ENCODE results near the gene ARHGAP36.

Gene ARHGAP36

DNA sequence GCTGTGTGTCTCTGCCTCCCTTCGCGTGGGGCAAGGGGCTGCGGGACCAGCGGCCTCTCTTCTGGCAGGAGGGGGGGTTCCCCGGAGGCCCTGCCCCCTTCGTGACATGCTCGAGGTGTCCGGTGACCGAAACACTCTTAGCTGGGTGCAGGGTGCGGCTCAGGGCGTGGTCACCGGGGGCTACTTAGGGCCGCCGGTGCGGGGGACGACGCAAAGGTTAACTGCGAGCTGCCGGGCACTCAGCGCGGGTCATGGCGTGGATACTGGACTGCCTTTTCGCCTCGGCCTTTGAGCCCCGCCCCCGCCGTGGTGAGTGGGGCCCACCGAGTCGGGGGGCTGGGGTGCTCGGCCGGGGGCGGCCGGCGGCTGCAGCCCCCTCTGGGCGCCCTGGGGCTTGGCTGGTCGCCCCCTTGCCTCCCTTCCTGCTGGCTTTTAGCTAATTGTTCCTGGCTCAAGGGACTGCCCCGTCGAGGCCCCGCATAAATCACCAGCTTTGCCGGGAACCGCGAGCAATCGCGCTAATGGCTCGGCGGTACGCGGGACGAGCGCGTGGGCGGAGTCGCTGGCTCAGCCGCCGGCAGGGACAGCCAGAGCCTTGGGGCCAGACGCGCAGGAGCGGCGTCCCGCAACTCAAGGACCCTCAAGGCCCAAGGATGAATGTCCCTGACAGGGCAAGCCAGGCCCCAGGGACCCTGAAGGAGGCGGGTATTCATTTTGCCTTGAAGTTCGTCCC, at the start of gene ARHGAP36:
Gene ARHGAP36, plus strand, starts transcription at position 211 of the 733 bp plus-strand sequence. CDS start 23,320 bp downstream, outside the sequence.
- DNase-seq: no peak

DNA sequence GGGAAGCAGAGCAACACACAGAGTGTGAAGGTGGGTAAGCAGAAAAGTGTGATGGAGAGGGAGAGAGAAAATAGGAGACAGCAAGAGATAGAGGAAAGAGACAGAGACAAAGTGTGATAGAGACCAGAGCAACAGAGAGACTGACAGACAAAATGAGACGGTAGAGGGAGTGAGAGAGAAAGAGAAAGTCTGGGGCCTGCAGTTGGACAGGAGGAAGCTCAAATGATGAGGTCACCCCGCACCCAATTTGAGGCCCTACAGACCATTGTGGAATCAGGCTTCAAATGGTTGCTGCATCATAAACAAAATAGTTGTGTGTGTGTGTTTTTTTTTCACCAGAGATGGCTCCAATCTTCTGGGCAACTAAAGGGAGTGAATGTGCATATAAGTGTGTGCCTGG, 48.0 kb upstream of the ARHGAP36 start:
- no peak for DNase-seq

- no peak for DNase-seq
Measured at GRCh38 chrX:131025336-131025735, 32.8 kb upstream of the ARHGAP36 start.

- no peak for DNase-seq
Measured at GRCh38 chrX:131032354-131033230, 25.6 kb upstream of the ARHGAP36 start.

- no peak for DNase-seq
Measured at GRCh38 chrX:131034063-131034462, 24.1 kb upstream of the ARHGAP36 start.

DNA sequence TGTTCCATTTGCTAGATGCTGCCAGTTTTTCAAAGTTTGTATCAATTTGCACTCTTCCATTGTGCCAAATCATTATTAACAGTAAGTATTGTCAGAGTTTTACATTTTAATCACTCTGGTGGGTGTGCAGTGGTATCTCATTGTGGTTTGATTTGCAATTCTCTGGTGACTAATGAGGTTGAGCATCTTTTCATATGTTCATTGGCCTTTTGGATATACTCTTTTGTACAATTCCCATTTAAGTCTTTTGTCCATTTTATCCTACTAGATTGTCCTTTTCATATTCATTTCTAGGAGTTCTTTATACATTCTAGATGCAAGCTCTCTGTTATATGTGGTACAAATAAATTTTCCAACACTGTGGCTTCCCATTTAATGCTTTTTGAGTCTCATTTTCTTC, 17.4 kb upstream of the ARHGAP36 start:
- DNase-seq: no peak

DNA sequence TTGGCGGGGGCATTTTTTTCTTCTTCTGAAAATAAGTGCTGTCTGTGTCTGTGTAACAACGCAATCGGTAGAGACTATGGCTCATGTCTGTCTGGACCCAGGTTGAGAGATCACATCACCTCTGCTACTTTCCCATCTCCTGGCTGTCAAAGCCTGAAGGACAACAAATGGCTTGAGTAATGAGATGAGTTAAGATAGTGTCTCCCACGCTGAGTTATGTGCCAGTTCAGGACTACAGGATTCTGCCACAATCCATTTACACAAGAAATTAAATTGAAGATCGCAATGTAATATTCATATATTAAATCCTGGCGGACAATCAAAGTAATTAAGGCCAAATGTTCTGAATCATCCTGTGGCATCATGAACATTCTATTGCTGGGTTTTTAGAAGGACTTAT, 16.5 kb upstream of the ARHGAP36 start:
- DNase-seq: no peak

DNA sequence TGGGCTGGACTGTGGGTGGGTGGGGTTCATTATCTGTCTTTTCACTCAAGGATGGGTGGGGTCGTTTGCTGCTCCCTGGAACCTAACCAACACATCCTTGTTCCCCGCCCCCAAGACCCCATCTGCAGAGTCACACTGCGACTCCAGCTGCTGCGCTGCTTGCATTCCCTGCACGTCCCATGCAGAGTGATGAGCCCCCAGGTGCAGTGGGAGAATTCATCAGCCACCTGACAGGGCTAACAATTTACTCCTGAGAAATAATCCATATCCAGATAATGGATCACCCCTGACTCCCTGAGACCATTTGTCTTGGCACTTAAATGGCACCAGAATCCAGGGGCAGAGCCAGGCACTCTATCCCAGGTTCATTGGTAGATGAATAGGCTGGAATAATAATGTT, 12.4 kb upstream of the ARHGAP36 start:
- DNase-seq: no peak

GRCh38 chrX:131046596-131046995, 11.6 kb upstream of the ARHGAP36 start:
- DNase-seq: no peak

DNA sequence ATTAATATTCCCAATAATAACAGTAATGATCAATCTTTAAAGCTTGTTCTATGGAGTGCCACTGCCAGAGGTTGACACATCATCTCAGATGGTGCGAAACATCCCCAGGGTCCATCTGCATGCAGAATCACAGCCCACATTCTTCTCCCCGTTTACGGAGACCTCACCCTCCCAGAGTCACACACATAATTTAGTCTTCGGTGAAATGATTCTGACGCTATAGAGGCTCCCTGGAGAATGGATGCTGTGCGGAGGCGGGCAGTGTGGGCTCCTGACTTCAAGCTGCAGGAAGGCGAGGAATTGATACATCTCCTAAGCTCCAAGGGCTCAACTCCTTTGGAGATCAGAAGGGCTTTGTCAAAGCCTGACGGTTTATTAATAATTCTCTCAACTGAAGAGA, 11.0 kb upstream of the ARHGAP36 start:
- no peak for DNase-seq

GRCh38 chrX:131053076-131053475, 5.1 kb upstream of the ARHGAP36 start:
- no peak for DNase-seq

DNA sequence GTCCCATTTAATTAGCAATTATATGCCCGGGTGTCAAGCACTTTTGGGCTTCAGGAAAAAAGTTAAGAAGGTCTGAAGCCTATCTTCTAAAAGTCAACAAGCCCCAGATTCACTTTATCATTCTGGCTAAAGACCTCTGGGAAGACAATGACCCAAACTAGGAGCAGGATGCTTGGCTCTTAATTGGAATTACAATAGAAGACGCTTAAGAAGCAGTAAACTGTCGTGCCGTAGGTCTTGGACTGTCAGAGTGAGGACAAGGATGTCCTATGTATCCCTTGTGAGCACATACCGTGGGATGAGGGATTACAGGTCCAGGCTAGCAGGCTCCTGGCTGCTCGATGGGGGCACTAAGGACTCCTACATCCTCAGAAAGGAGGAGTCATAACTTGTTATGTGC, 3.2 kb upstream of the ARHGAP36 start:
- no peak for DNase-seq

DNA sequence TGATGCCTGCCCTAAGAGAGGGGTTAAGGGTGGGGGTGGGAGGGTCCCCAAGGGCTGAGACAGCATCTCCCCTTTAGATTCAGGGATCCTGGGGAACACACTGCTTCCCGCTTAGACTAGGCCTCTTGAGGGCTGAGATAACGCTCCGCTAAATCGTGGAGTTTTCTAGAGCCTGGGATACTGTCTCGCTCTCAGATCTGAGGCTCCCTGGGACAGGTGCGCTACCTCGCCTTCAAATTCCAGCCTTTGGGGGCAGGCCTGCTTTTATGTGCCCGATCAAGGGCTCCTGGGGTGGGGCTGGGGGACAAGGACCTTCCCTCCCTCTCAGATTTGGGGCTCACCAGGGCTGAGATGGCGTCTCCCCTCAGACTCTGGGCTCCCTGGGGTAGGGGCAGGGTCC, 440 bp upstream of the ARHGAP36 start:
- no peak for DNase-seq

DNA sequence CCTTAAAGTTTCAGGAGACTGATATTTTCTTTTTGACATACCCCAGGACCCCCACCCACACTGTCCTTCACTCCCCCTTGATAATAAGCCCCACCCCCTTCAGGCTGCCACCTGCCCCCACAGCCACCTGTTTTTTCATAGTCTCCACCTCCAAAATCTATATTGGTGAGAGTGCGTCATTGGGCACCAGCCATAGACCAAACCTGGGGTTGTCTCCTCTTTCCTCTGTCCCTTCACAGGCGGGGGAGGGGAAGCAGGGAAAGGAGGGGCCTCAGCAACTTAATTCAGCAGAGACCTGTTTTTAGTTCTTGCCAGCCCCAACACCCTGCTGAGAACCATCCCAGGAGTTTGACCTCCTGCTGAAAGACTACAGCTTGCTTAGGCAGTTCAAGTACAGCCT, 1.1 kb downstream of the ARHGAP36 start:
- DNase-seq: no peak

GRCh38 chrX:131060147-131060546, 2.0 kb downstream of the ARHGAP36 start:
- DNase-seq: no peak

- DNase-seq: no peak
Measured at GRCh38 chrX:131061306-131061705, 3.2 kb downstream of the ARHGAP36 start.

GRCh38 chrX:131063613-131064012, 5.5 kb downstream of the ARHGAP36 start:
- DNase-seq: no peak

DNA sequence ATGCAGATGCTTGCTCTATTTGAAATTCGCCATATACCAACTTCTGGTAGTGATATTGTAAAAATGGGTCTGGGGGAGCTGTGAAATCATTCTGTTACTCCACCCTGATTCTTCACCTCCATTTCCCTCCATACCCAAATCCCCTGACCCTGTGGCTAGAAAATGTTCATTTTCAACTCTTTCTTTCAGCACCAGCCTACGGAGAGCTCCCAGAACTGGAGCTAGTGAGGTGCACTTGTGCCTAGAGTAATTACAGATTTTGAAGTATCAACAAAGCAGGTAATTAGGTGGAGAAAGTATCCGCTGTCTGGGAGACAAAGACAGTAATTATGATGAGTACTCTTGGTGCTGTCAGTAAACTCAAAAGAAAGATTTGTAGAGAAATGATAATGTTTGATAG, 8.1 kb downstream of the ARHGAP36 start:
- DNase-seq: no peak

- DNase-seq: no peak
Measured at GRCh38 chrX:131067216-131067615, 9.1 kb downstream of the ARHGAP36 start.

GRCh38 chrX:131067846-131068745, 9.9 kb downstream of the ARHGAP36 start:
- no peak for DNase-seq

- DNase-seq: peak; percentile 29
Measured at GRCh38 chrX:131068945-131069719, 11.0 kb downstream of the ARHGAP36 start.

- DNase-seq: no peak
Measured at GRCh38 chrX:131072871-131073571, 14.9 kb downstream of the ARHGAP36 start.
